Fibroblast of skin of back (primary cell): ENCODE measurements around the gene RCOR1.

Experiments used
- DNase-seq: peaks from one replicate; pipeline ENCODE4 v3.0.0-alpha.2; 2013

RCOR1 gene

DNA sequence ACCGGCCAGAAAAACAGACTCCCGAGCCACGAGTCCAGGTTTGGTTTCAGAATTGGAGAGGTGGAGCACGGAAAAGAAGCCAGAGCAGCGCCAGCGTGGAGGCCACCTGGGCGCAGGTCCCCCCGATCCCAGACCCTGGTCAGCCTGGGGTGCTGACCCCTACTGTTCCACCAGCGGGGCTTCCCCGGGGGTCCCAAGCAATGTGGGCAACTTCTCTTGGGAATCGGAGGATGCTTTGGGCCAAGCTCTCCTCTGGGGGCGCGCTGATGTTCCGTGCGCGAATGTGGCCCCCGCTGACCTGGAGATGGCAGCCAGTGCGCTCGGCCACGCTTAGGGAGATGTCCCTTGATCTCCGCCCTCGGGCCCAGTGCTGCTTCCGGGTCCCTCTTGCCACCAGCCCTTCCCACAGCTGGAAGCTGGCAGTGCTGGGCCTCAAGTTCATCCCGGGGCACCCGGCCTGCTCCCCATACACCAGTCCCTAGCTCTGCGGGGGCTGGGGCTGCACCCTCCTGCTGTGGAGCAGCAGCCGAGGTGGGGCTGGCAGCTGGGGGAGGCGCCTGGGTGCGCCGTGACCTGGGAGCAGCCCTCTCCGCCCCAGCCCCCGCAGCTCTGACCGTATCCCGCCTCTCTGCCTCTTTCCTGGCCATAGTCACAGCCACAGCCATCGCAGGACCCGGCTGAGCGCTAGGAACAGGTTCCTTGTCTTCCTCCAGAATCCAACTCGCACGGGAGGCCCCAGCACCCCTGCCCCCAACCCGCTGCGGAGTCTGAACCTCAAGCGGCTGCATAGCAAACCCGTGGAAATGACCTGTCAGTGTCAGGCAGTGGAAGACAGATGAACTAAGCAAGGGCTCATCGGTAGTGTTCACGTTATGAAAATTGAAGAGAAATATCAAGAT lies 91.2 kb downstream of the RCOR1 start:
- no peak for DNase-seq

- DNase-seq, result no peak
These were observed 91.8 kb downstream of the RCOR1 start for GRCh38 chr14:102684298-102684663.

- no peak for DNase-seq
These were observed 93.8 kb downstream of the RCOR1 start for GRCh38 chr14:102686196-102686801.

DNA sequence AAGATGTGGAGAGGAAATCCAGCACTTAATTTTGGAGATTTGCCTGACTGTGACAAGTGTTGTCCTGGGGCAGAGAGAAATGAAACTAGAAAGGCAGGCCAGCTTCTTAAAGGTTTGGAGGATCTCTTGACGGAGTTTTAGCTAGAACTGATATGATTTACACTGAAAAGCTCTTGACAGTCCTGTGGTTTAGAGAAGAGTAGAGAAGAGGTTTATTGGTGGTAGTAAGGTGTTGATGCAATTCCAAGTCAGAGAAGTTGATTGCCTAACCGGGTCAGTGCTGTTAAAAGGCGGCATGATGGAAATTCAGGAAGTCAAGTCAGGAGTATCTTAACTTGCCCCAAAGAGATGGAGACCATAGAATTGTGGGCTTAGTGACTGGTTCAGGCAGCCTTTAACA lies 95.8 kb downstream of the RCOR1 start:
- no peak for DNase-seq

DNA sequence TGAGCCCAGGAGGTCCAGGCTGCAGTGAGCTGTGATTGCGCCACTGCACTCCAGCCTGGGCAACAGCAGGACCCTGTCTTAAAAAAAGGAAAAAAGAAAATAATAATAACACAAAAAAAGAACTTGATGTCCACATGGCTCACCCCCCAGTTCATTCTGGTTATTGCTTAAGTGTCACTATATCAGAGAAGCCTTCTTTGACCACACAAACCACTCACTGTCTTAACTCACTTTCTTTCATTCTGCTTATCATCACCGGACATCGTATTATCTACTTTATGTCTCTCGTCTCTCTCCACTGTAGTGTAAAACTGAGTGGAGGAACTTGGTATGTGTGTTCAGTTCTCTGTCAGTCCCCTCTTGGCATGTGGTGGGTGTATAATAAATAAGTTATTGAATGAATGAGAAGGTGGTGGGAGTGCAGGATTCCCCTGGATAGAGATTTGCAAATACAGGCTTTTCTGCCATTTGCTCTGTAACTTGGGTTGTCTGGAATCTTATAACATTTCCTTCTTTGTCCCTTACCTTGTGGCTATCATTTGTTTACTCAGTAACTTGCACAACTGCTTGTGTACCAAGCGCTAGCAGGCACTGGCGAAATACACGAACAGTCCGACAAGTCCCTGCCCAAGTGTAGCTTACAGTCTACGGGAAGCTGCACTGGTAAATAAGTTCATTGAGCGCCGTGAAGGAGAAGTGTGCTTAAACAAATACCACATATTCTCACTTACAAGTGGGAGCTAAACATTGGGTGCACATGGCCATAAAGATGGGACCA lies 98.2 kb downstream of the RCOR1 start:
- DNase-seq, result no peak

- no peak for DNase-seq
These were observed 99.3 kb downstream of the RCOR1 start for GRCh38 chr14:102691763-102692162.

GRCh38 chr14:102692334-102692733 lies 99.9 kb downstream of the RCOR1 start:
- no peak for DNase-seq

GRCh38 chr14:102693006-102693755 lies 100.7 kb downstream of the RCOR1 start:
- no peak for DNase-seq

GRCh38 chr14:102694530-102695166 lies 102.2 kb downstream of the RCOR1 start:
- peak; percentile 65 for DNase-seq

- no peak for DNase-seq
These were observed 102.7 kb downstream of the RCOR1 start for GRCh38 chr14:102695167-102695555.

DNA sequence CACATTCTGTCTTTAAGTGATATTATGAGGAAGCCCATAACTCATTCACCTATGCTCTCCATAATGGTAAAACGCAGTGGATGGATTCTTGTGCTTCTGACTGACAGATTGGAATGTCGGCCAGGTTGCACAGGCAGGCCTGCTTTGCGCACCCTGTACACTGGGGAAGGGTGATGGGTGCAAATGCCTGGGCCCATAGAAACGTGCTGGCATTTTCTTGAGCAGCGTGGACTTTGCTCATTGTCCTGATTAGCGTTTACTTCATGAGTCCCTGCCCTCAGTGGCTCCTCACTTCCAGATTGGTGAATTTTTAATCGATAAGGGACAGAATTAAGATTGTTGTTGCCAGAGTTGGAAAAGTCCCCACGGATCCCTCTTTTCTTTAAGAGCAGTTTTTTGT lies 103.9 kb downstream of the RCOR1 start:
- DNase-seq, result no peak

GRCh38 chr14:102696856-102697495 lies 104.5 kb downstream of the RCOR1 start:
- peak; percentile 67 for DNase-seq

- DNase-seq, result no peak
These were observed 105.1 kb downstream of the RCOR1 start for GRCh38 chr14:102697501-102697900.

DNA sequence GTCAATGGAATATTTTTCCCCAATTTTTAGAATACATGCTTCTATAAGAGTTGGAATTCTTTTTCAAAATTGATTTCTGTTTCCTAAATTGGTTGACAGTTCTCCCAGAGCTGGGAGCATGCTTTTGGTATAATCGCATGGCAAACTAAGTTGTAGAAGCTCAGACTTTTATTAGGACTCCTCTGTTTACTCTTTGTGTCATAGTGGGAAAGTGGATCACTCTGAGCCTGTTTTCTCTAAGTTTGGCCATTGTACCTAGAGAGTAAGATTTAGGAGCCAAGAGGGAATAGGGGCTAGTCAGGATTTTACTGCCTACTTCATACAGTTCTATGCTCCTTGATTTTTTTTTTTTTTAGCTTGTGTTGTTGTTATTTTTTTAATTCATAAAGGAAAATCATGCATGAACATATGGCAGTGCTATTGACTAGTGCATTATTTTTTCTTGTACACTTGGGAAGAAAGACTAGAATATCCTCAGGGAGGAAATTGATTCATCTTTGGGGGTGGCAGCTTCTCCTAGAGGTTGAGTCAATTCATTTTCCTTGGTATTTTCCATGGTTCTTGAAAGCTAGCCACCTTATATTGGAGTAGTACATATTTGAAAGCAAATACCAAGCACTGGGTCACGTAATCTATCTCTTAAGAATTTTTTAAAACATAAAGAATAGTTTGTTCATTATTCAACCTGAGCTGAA lies 107.1 kb downstream of the RCOR1 start:
- DNase-seq, result peak; percentile 38

- DNase-seq, result no peak
These were observed 116.0 kb downstream of the RCOR1 start for GRCh38 chr14:102708494-102708893.

DNA sequence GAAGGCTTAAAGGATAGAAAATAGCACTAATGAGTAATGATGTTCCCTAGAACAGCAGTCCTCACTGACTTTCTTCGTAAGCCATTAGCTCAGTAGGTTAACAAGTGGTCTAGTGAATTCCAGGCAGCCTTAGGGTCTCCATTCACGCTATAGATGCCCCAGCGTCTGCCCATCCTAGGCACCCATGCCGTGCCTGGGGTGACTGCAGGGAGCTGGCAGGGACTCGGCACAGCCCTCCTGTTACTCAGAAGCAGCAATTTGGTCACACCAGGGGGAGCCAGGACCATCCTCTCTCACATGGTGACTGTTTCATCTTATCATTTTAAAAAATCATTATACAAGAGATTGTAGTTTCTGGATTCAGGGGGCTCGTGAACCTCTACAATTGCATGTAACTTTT lies 118.8 kb downstream of the RCOR1 start:
- no peak for DNase-seq

DNA sequence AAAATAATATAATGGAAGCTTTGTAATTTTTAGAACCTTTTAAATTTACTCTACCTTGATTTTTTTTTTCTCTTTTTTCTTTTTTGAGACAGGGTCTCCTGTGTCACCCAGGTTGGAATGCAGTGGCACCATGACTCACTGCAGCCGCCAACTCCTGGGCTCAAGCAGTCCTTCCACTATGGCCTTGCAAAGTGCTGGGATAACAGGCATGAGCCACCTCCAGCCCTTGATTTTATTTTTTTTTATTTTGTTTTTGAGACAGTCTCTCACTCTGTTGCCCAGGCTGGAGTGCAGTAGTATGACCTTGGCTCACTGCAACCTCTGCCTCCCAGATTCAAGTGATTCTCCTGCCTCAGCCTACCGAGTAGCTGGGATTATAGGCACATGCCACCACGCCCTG lies 119.5 kb downstream of the RCOR1 start:
- peak; percentile 25 for DNase-seq

DNA sequence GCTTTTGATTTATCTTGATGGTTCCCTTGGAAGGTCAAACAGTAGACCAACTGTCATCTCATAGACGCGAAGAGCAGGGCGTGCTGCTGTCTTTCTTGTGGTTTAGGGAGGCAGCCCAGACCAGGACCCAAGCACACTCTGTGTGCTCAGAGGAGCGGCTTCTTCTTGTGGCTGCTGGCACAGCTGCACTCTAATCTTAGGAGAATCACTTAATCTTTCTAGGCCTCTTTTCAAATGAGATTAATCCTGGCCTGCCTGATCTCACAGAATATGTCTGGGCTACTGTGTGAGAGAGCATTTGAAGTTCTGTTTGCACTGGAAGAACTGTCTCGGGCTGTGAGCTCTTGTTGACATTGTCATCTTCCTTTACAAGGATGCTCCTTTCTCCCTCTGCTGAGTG lies 124.8 kb downstream of the RCOR1 start:
- no peak for DNase-seq

DNA sequence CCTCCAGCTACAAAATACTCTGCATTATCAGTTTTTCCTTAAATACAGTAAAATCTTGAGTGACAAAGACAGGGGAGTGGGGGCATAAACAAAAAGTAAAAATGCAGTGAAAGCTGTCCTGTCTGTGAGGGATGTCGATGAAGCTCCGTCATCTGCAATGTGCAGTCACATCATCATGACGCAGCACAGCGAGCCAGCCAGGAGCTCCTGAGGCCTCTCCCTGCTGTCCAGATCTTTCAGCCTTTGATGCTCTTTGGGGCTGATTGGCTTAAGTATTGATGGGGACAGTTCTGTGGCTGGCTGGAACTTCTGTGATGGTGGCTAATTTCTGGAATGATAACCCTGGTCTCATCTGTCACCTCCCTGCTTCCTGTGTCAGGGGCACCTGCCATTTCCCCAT lies 130.2 kb downstream of the RCOR1 start:
- no peak for DNase-seq

GRCh38 chr14:102723650-102724049 lies 131.2 kb downstream of the RCOR1 start:
- DNase-seq, result no peak
